K562 (cell line): Measurements from ENCODE around the gene ACOD1. TPM values are rescaled to one million over a fixed set of nuclear protein-coding genes. Genes with fewer than 3 reads are reported as not detected.

Experiments used
- ATAC-seq: fragments of 200-7000 bp; cut with Tn5 transposase; 3 replicates; pipeline ENCODE4 v1.9.1; 2020; ENCODE audit warnings: moderate library complexity
- BruUV-seq: library from RNA; stranded (reverse); fragments of 400-500 nt; replicated peaks from 2 replicates; lab custom pipeline; 2021; lab: Mats Ljungman, UMichigan
- CTCF ChIA-PET: fragments of 300-600 bp; formaldehyde crosslinking; extraction: SDS; loops from one replicate; lab custom pipeline; 2021; ENCODE audit warnings: low intra/inter-chr PET ratio; lab: Yijun Ruan, JAX
- POLR2A ChIA-PET: fragments of 300-600, 350-650 bp; sonication (Branson Sonifier 250); formaldehyde crosslinking; extraction: SDS; loops from one replicate; lab custom pipeline; 2021; ENCODE audit warnings: antibody characterized with exemption, inconsistent platforms; lab: Yijun Ruan, JAX
- DNase-seq, 4 experiments: peaks; one replicate each; pipeline versions ENCODE4 v3.0.0 to v3.0.0-alpha.2; 2011 to 2018; ENCODE audit warnings: low spot score in 3 of 4, mixed read lengths in 3 of 4; ENCODE audit errors: extremely low read depth in 1 of 4
- FAIRE-seq: peaks from 2 replicates; lab custom pipeline; 2011; peaks lifted over from hg19 to GRCh38; lab: Jason Lieb, UNC
- H2AFZ ChIP-seq: 2 replicates; pipeline ENCODE4 v1.6.0; 2011; ENCODE audit warnings: low read depth, low read length, control low read depth, inconsistent platforms
- H3K27ac ChIP-seq: fragments of 200-600 bp; 3 replicates; pipeline ENCODE4 v1.8.0; 2011; ENCODE audit warnings: low read depth, mild to moderate bottlenecking, control low read depth, inconsistent platforms, low read length, moderate library complexity, mixed read lengths; ENCODE audit errors: extremely low read depth
- H3K27me3 ChIP-seq, 2 experiments: fragments of 300-600 bp in 1 of 2; 2 replicates in 1 of 2; 3 replicates in 1 of 2; pipeline versions ENCODE4 v1.6.0 to v1.8.0; 2011; ENCODE audit warnings: inconsistent platforms in 2 of 2, low read length in 2 of 2, mild to moderate bottlenecking in 1 of 2, mixed read lengths in 1 of 2, moderate library complexity in 1 of 2; ENCODE audit not compliant: control insufficient read depth in 2 of 2, insufficient read depth in 2 of 2
- H3K36me3 ChIP-seq: fragments of 300-600 bp; 3 replicates; pipeline ENCODE4 v1.8.0; 2011; ENCODE audit warnings: mild to moderate bottlenecking, low read length, inconsistent platforms; ENCODE audit not compliant: control insufficient read depth, insufficient read depth
- H3K4me1 ChIP-seq, 2 experiments: fragments of 200-600 bp in 1 of 2; replicated peaks in 1 of 2; 2 replicates in 1 of 2; 3 replicates in 1 of 2; pipeline versions ENCODE4 v1.5.1 to v1.8.0; 2011; ENCODE audit warnings: inconsistent platforms in 2 of 2, low read length in 2 of 2, mild to moderate bottlenecking in 1 of 2, mixed read lengths in 1 of 2, moderate library complexity in 1 of 2; ENCODE audit not compliant: control insufficient read depth in 2 of 2, insufficient read depth in 2 of 2
- H3K4me2 ChIP-seq: 2 replicates; pipeline ENCODE4 v1.6.1; 2011; ENCODE audit warnings: low read length, control low read depth, inconsistent platforms, mixed read lengths; ENCODE audit not compliant: insufficient read depth
- H3K4me3 ChIP-seq: fragments of 200-600 bp; sonication (generic), shearing (Covaris generic); 2 replicates; pipeline ENCODE4 v1.5.1; 2016; ENCODE audit warnings: control low read depth, inconsistent platforms
- H3K79me2 ChIP-seq: fragments of 200-600 bp; 3 replicates; pipeline ENCODE4 v1.8.0; 2011; ENCODE audit warnings: low read length, inconsistent platforms; ENCODE audit not compliant: control insufficient read depth, insufficient read depth
- H3K9ac ChIP-seq, 2 experiments: 2 replicates each; pipeline versions ENCODE4 v1.6.0 to v1.6.1; 2011; ENCODE audit warnings: low read depth in 2 of 2, low read length in 2 of 2, control low read depth in 1 of 2, inconsistent platforms in 1 of 2, mild to moderate bottlenecking in 1 of 2, mixed read lengths in 1 of 2; ENCODE audit not compliant: insufficient read depth in 1 of 2
- H3K9me1 ChIP-seq: one replicate; pipeline ENCODE4 v1.6.0; 2011; ENCODE audit warnings: inconsistent platforms, mild to moderate bottlenecking, low read length, moderate library complexity; ENCODE audit not compliant: control insufficient read depth, insufficient read depth
- H3K9me3 ChIP-seq: replicated peaks from 2 replicates; pipeline ENCODE4 v1.5.1; 2011; ENCODE audit warnings: low read depth, low read length, inconsistent platforms; ENCODE audit not compliant: control insufficient read depth, insufficient read depth
- H4K20me1 ChIP-seq: replicated peaks from 2 replicates; pipeline ENCODE4 v1.6.1; 2011; ENCODE audit warnings: low read length, inconsistent platforms, mixed read lengths; ENCODE audit not compliant: control insufficient read depth, insufficient read depth
- CXXC5 ChIP-seq: fragments of 250-450 bp; sonication (Bioruptor Pico); IDR thresholded peaks from 2 replicates; pipeline ENCODE4 v1.8.0; 2022; ENCODE audit warnings: inconsistent platforms, mild to moderate bottlenecking, moderate library complexity
- MXI1 ChIP-seq: IDR thresholded peaks from 2 replicates; pipeline ENCODE4 v1.6.1; 2011; ENCODE audit warnings: low read depth, mild to moderate bottlenecking, improper control_type of control experiment, low read length
- XRCC3 ChIP-seq: fragments of 450-650 bp; IDR thresholded peaks from 2 replicates; pipeline ENCODE4 v1.6.1; 2017; ENCODE audit warnings: mild to moderate bottlenecking, moderate library complexity
- ZBTB33 ChIP-seq: sonication (generic); formaldehyde crosslinking; IDR thresholded peaks from 2 replicates; pipeline ENCODE4 v1.8.1; 2023; ENCODE audit warnings: mild to moderate bottlenecking, missing genetic modification reagents
- ZNF316 ChIP-seq: fragments of 450-650 bp; IDR thresholded peaks from 2 replicates; pipeline ENCODE4 v1.6.1; 2016
- WGBS: fragments of 100-300 bp; shearing (Covaris generic); methylation state at CpG from one replicate; pipeline ENCODE4 v1.1.6; 2016; ENCODE audit warnings: low coverage, mixed read lengths; ENCODE audit not compliant: insufficient coverage; ENCODE audit errors: missing lambda C conversion rate; 5-methylcytosine and 5-hydroxymethylcytosine counted together
- in situ Hi-C: fragments of 300-500 bp; cut with MboI; formaldehyde crosslinking; loops from 4 replicates; pipeline ENCODE4 v1.15.0; 2018; ENCODE audit warnings: inconsistent platforms, mixed read lengths
- intact Hi-C: fragments of 100-400 bp; cut with micrococcal nuclease; formaldehyde crosslinking; loops from 2 replicates; pipeline ENCODE4 v1.14.2; 2022
- polyA plus RNA-seq, 8 experiments: library from polyadenylated mRNA; depleted of rRNA in 4 of 8; stranded (reverse) in 5 of 8; unstranded in 3 of 8; fragments of >200 nt; fragmentation: Nextera tagmentation in 2 of 8; fragmentation: Illumina TruSeq in 1 of 8; extraction: Ambion mirVana in 2 of 8; extraction: Trizol in 1 of 8; gene quantifications; 2 replicates each; pipeline versions ENCODE4 v1.2.1 to v1.2.3, GENCODE V29; 2011 to 2014; ENCODE audit warnings: inconsistent platforms in 1 of 8, missing spikeins in 1 of 8
- total RNA-seq, 7 experiments: library from RNA; depleted of rRNA in 6 of 7; stranded (reverse); fragments of >200 nt in 6 of 7; fragmentation: Illumina TruSeq in 2 of 7; extraction: Trizol in 2 of 7; gene quantifications; 2 replicates each; pipeline versions ENCODE4 v1.2.1 to v1.2.3, GENCODE V29; 2011 to 2021; ENCODE audit warnings: low replicate concordance in 1 of 7

The ACOD1 gene
- total and polyA plus RNA-seq, 9 of the 15 experiments (the other 6 are each of a cell fraction or from before 2014, with no cell fraction given), result not detected

- no peaks in the 10 kb centered on the region for H3K79me2 ChIP-seq
- no peak overlapping the region for H2AFZ ChIP-seq
- no peak overlapping the region for H3K27ac ChIP-seq
- no peak overlapping the region for H3K4me3 ChIP-seq
- no peak overlapping the region for H3K9ac ChIP-seq
- no peaks in the 10 kb centered on the region for H3K9me3 ChIP-seq
- H3K4me2 ChIP-seq, result no peak overlapping the region
- no peaks in the 10 kb centered on the region for H4K20me1 ChIP-seq
- H3K9me1 ChIP-seq, result no peaks in the 10 kb centered on the region
- FAIRE-seq (no peak), ATAC-seq (peak; percentile 45; the same call in 1 of the 3 replicates), DNase-seq (no peak)
- BruUV-seq, result no TSS peak
- H3K36me3 ChIP-seq, result no peaks in the 10 kb centered on the region
- ChIA-PET POLR2A (no interaction called here), CTCF (no interaction called here)
- H3K4me1 ChIP-seq, result no peaks in the 10 kb centered on the region
- H3K27me3 ChIP-seq, result no peaks in the 10 kb centered on the region
- WGBS, result 0% methylated on average over 6 of the region's 6 CpGs
- intact Hi-C loops (no loop called here), in situ Hi-C loops (no loop called here)
- TF ChIP-seq ZNF316 (0 out of 2 replicates have a peak, but pooled peaks have one; percentile 16), ZBTB33 (CRISPR knock-in tag) (no peak), XRCC3 (no peak), MXI1 (no peak), CXXC5 (CRISPR knock-in tag) (no peak)
Observed at GRCh38 chr13:76965759-76966421, 17.6 kb downstream of the ACOD1 start.
